HepG2 (cell line): ENCODE measurements around the gene DBNDD2. TPM values are rescaled to one million over a fixed set of nuclear protein-coding genes. Genes with fewer than 3 reads are reported as not detected.

Experiments
- ATAC-seq: fragments of 200-7000 bp; cut with Tn5 transposase; 3 replicates; pipeline ENCODE4 v1.9.1; 2020; ENCODE audit warnings: mild to moderate bottlenecking, moderate library complexity
- BruUV-seq: library from RNA; stranded (reverse); fragments of 400-500 nt; replicated peaks from 2 replicates; lab custom pipeline; 2021; lab: Mats Ljungman, UMichigan
- CTCF ChIA-PET: fragments of 300-600 bp; formaldehyde crosslinking; extraction: SDS; loops from one replicate; lab custom pipeline; 2021; ENCODE audit warnings: low total read pairs, inconsistent platforms, low intra/inter-chr PET ratio; lab: Yijun Ruan, JAX
- POLR2A ChIA-PET: fragments of 350-600 bp; sonication (Branson Sonifier 250); formaldehyde crosslinking; loops from one replicate; lab custom pipeline; 2020; ENCODE audit warnings: antibody characterized with exemption, inconsistent platforms; lab: Yijun Ruan, JAX
- DNase-seq: peaks from one replicate; pipeline ENCODE4 v3.0.0-alpha.2; 2015; ENCODE audit warnings: low spot score
- FAIRE-seq: peaks from 3 replicates; lab custom pipeline; 2011; peaks lifted over from hg19 to GRCh38; lab: Jason Lieb, UNC
- H2AFZ ChIP-seq: one replicate; pipeline ENCODE4 v1.6.1; 2011; ENCODE audit warnings: low read length, inconsistent platforms
- H3K27ac ChIP-seq: fragments of 300-600 bp; 3 replicates; pipeline ENCODE4 v1.8.0; 2011; ENCODE audit warnings: mixed run types, mild to moderate bottlenecking, mixed read lengths, low read length, inconsistent platforms; ENCODE audit not compliant: insufficient read depth; ENCODE audit errors: extremely low read length
- H3K27me3 ChIP-seq, 2 experiments: fragments of 200-600 bp in 1 of 2; 2 replicates in 1 of 2; 3 replicates in 1 of 2; pipeline versions ENCODE4 v1.6.0 to v1.8.0; 2011; ENCODE audit warnings: low read length in 2 of 2, mild to moderate bottlenecking in 2 of 2, moderate library complexity in 2 of 2, inconsistent platforms in 1 of 2; ENCODE audit not compliant: insufficient read depth in 2 of 2, control insufficient read depth in 1 of 2
- H3K36me3 ChIP-seq, 2 experiments: fragments of 200-600 bp in 1 of 2; replicated peaks in 1 of 2; 2 replicates in 1 of 2; 3 replicates in 1 of 2; pipeline versions ENCODE4 v1.5.1 to v1.8.0; 2011; ENCODE audit warnings: low read length in 2 of 2, inconsistent platforms in 1 of 2; ENCODE audit not compliant: insufficient read depth in 2 of 2, control insufficient read depth in 1 of 2
- H3K4me1 ChIP-seq: 2 replicates; pipeline ENCODE4 v1.5.1; 2012; ENCODE audit warnings: low read length, inconsistent platforms; ENCODE audit not compliant: insufficient read depth
- H3K4me2 ChIP-seq: 2 replicates; pipeline ENCODE4 v1.6.0; 2011; ENCODE audit warnings: low read depth, low read length, inconsistent platforms
- H3K4me3 ChIP-seq, 3 experiments: fragments of 200-600 bp in 1 of 3; sonication (generic), shearing (Covaris generic) in 1 of 3; replicated peaks in 1 of 3; 2 replicates each; pipeline ENCODE4 v1.5.1; 2011 to 2016; ENCODE audit warnings: low read length in 3 of 3, inconsistent platforms in 2 of 3, low read depth in 2 of 3, mild to moderate bottlenecking in 2 of 3, control low read depth in 1 of 3, mixed read lengths in 1 of 3; ENCODE audit not compliant: insufficient read depth in 1 of 3
- H3K79me2 ChIP-seq: one replicate; pipeline ENCODE4 v1.6.1; 2011; ENCODE audit warnings: low read length, inconsistent platforms; ENCODE audit not compliant: insufficient read depth
- H3K9ac ChIP-seq: 2 replicates; pipeline ENCODE4 v1.6.0; 2011; ENCODE audit warnings: mild to moderate bottlenecking, low read depth, low read length, inconsistent platforms; ENCODE audit not compliant: insufficient read depth
- H3K9me3 ChIP-seq: 2 replicates; pipeline ENCODE4 v1.5.1; 2012; ENCODE audit warnings: mild to moderate bottlenecking, low read length
- H4K20me1 ChIP-seq: 2 replicates; pipeline ENCODE4 v1.6.0; 2011; ENCODE audit warnings: inconsistent platforms, mild to moderate bottlenecking, low read length, moderate library complexity; ENCODE audit not compliant: insufficient read depth
- BCL6 ChIP-seq: IDR thresholded peaks from 2 replicates; pipeline ENCODE4 v1.6.1; 2016; ENCODE audit warnings: missing genetic modification reagents, missing compliant biosample characterization
- CENPT ChIP-seq: sonication (generic); formaldehyde crosslinking; IDR thresholded peaks from 2 replicates; pipeline ENCODE4 v1.8.0; 2022; ENCODE audit warnings: low read depth, mild to moderate bottlenecking, moderate library complexity, missing genetic modification reagents
- HMGXB4 ChIP-seq, 2 experiments: sonication (generic) in 1 of 2; formaldehyde crosslinking in 1 of 2; IDR thresholded peaks; 2 replicates each; pipeline versions ENCODE4 v1.4.0 to v1.6.1; 2018 to 2020; ENCODE audit warnings: missing genetic modification reagents in 2 of 2, borderline replicate concordance in 1 of 2, low read depth in 1 of 2, mild to moderate bottlenecking in 1 of 2, missing biosample characterization in 1 of 2
- IKZF4 ChIP-seq: sonication (generic); formaldehyde crosslinking; IDR thresholded peaks from 2 replicates; pipeline ENCODE4 v1.5.1; 2020; ENCODE audit warnings: borderline replicate concordance, mild to moderate bottlenecking, low read depth, missing genetic modification reagents; ENCODE audit errors: not compliant biosample characterization
- JUND ChIP-seq: sonication (generic); formaldehyde crosslinking; IDR thresholded peaks from 2 replicates; pipeline ENCODE4 v1.8.0; 2022; ENCODE audit warnings: mild to moderate bottlenecking, missing genetic modification reagents
- KDM6A ChIP-seq: IDR thresholded peaks from 2 replicates; pipeline ENCODE4 v1.6.1; 2016; ENCODE audit warnings: low read depth
- NFKB2 ChIP-seq: sonication (generic); formaldehyde crosslinking; IDR thresholded peaks from 2 replicates; pipeline ENCODE4 v1.4.0; 2020; ENCODE audit warnings: missing genetic modification reagents, borderline replicate concordance
- PHF21A ChIP-seq: sonication (generic); formaldehyde crosslinking; IDR thresholded peaks from 2 replicates; pipeline ENCODE4 v1.5.0; 2020; ENCODE audit warnings: mild to moderate bottlenecking, missing genetic modification reagents
- PRDM4 ChIP-seq: sonication (generic); formaldehyde crosslinking; IDR thresholded peaks from 2 replicates; pipeline ENCODE4 v1.9.0; 2021; ENCODE audit warnings: missing genetic modification reagents, borderline replicate concordance
- ZBTB37 ChIP-seq: sonication (generic); formaldehyde crosslinking; IDR thresholded peaks from 2 replicates; pipeline ENCODE4 v1.4.0; 2020; ENCODE audit warnings: mild to moderate bottlenecking, missing genetic modification reagents
- ZBTB38 ChIP-seq: sonication (generic); formaldehyde crosslinking; IDR thresholded peaks from 2 replicates; pipeline ENCODE4 v1.5.1; 2020; ENCODE audit warnings: mild to moderate bottlenecking, missing genetic modification reagents
- ZMYM2 ChIP-seq: sonication (generic); formaldehyde crosslinking; IDR thresholded peaks from 2 replicates; pipeline ENCODE4 v1.8.0; 2022; ENCODE audit warnings: mild to moderate bottlenecking, missing genetic modification reagents
- ZNF574 ChIP-seq: sonication (generic); formaldehyde crosslinking; IDR thresholded peaks from 2 replicates; pipeline ENCODE4 v1.4.0; 2020; ENCODE audit warnings: missing genetic modification reagents
- ZNF777 ChIP-seq: sonication (generic); formaldehyde crosslinking; IDR thresholded peaks from 2 replicates; pipeline ENCODE4 v1.4.0; 2020; ENCODE audit warnings: missing genetic modification reagents
- ZNF879 ChIP-seq: sonication (generic); formaldehyde crosslinking; IDR thresholded peaks from 2 replicates; pipeline ENCODE4 v1.8.1; 2023; ENCODE audit warnings: missing genetic modification reagents
- ZSCAN9 ChIP-seq: IDR thresholded peaks from 2 replicates; pipeline ENCODE4 v1.6.1; 2016; ENCODE audit warnings: borderline replicate concordance
- WGBS: methylation state at CpG from one replicate; pipeline ENCODE4 v1.1.6; 2017; ENCODE audit warnings: low lambda C conversion rate; 5-methylcytosine and 5-hydroxymethylcytosine counted together
- in situ Hi-C: cut with HindIII; loops from 2 replicates; pipeline ENCODE4 v1.10.0; 2017; ENCODE audit warnings: low pct_unique_long_range_greater_than_20kb; ENCODE audit not compliant: extremely low pct_ligation_motif_present
- intact Hi-C: fragments of 100-400 bp; cut with micrococcal nuclease; formaldehyde crosslinking; loops from one replicate; pipeline ENCODE4 v1.10.0; 2022; ENCODE audit not compliant: unreplicated experiment
- polyA plus RNA-seq, 8 experiments: library from polyadenylated mRNA; depleted of rRNA in 3 of 8; stranded (reverse) in 7 of 8; unstranded in 1 of 8; fragments of >200 nt; fragmentation: Illumina TruSeq in 4 of 8; extraction: Trizol in 4 of 8; gene quantifications; 2 replicates each; pipeline versions ENCODE4 v1.2.1 to v1.2.3, GENCODE V29; 2011 to 2016; ENCODE audit warnings: low read depth in 4 of 8, missing spikeins in 1 of 8, mixed read lengths in 1 of 8; ENCODE audit not compliant: insufficient read depth in 1 of 8
- total RNA-seq, 5 experiments: library from RNA; depleted of rRNA; stranded (reverse); fragments of >200 nt; fragmentation: Illumina TruSeq; extraction: Trizol; gene quantifications; 2 replicates each; pipeline ENCODE4 v1.2.3, GENCODE V29; 2016; ENCODE audit warnings: low read depth in 1 of 5

DBNDD2 gene
- total and polyA plus RNA-seq, 2 of the 13 experiments (the other 11 are each of a cell fraction or from before 2014, with no cell fraction given): 16.7 to 47.6 TPM

- TF ChIP-seq ZNF574: no peak
- TF ChIP-seq ZNF777 (CRISPR knock-in tag): no peak
- no peak for TF ChIP-seq ZSCAN9 (CRISPR knock-in tag)
- no peak for TF ChIP-seq PRDM4
These were observed 21.5 kb downstream of the DBNDD2 start (continued) for GRCh38 chr20:45429618-45430017.

GRCh38 chr20:45432294-45432693, 24.2 kb downstream of the DBNDD2 start:
- H4K20me1 ChIP-seq: no peaks in the 10 kb centered on the region
- ATAC-seq: no peak
- no peak overlapping the region for H3K27ac ChIP-seq
- H3K4me2 ChIP-seq: no peak overlapping the region
- H2AFZ ChIP-seq: no peak overlapping the region
- DNase-seq: no peak
- H3K9ac ChIP-seq: no peak overlapping the region
- BruUV-seq: no TSS peak
- H3K36me3 ChIP-seq: peaks cover 0 to 13% of the 10 kb centered on the region in 2 experiments; a peak in 2 of 5 replicates
- CTCF ChIA-PET: no interaction called here
- intact Hi-C loops: no loop called here
- POLR2A ChIA-PET: interaction anchor here (1.4 to 2.1 kb wide), 2 partner anchors 17 to 70 kb away, joined by 3 to 4 read pairs; partner anchors contain the start of genes PIGT and SYS1
- H3K79me2 ChIP-seq: no peaks in the 10 kb centered on the region
- no peaks in the 10 kb centered on the region for H3K9me3 ChIP-seq
- no peak for FAIRE-seq
- in situ Hi-C loops: no loop called here
- WGBS: 93% methylated on average over 5 of the region's 5 CpGs
- no peak overlapping the region for H3K4me3 ChIP-seq
- H3K4me1 ChIP-seq: 0 out of 2 replicates have a peak, but pooled peaks cover 6% of the 10 kb centered on the region
- H3K27me3 ChIP-seq: no peaks in the 10 kb centered on the region
- TF ChIP-seq HMGXB4 (CRISPR knock-in tag; IDR thresholded peaks at IDR 0.05; ENCODE audit: borderline replicate concordance in 1 of 2, low read depth in 1 of 2): no peak
- TF ChIP-seq ZNF879 (CRISPR knock-in tag): no peak
- no peak for TF ChIP-seq PHF21A (CRISPR knock-in tag)
- no peak for TF ChIP-seq ZMYM2 (CRISPR knock-in tag)
- no peak for TF ChIP-seq ZBTB37 (CRISPR knock-in tag)
- no peak for TF ChIP-seq NFKB2 (CRISPR knock-in tag)
- TF ChIP-seq ZBTB38: no peak
- TF ChIP-seq JUND: no peak
- no peak for TF ChIP-seq CENPT (CRISPR knock-in tag)
- no peak for TF ChIP-seq IKZF4 (CRISPR knock-in tag)
- TF ChIP-seq KDM6A (CRISPR knock-in tag): no peak
- TF ChIP-seq BCL6: no peak
